Breast epithelium (tissue), 4 donors: ENCODE data around the gene ANKMY1. TPM values are rescaled to one million over a fixed set of nuclear protein-coding genes. Genes with fewer than 3 reads are reported as not detected.

Experiments used
- DNase-seq, 2 donors: peaks; one replicate each; pipeline ENCODE4 v3.0.0-alpha.2; 2019; ENCODE audit warnings: low spot score in 2 of 2
- H3K27ac ChIP-seq, 2 donors: fragments of 200-600 bp; sonication (generic) in 1 of 2; one replicate each; pipeline ENCODE4 v1.5.1; 2016 to 2019; ENCODE audit warnings: mild to moderate bottlenecking in 1 of 2
- H3K27me3 ChIP-seq, 2 donors: fragments of 200-600 bp; sonication (generic) in 1 of 2; one replicate each; pipeline versions ENCODE4 v1.5.1 to v1.6.0; 2017 to 2019; ENCODE audit warnings: control low read depth in 1 of 2, mild to moderate bottlenecking in 1 of 2
- H3K36me3 ChIP-seq: fragments of 200-600 bp; one replicate; pipeline ENCODE4 v1.5.1; 2019
- H3K4me1 ChIP-seq, 2 donors: fragments of 200-600 bp; sonication (generic); one replicate each; pipeline ENCODE4 v1.5.1; 2016 to 2019; ENCODE audit warnings: control low read depth in 1 of 2
- H3K4me3 ChIP-seq, 3 donors: fragments of 200-600 bp; sonication (generic); 1 replicate in 2 of 3; 2 replicates in 1 of 3; pipeline ENCODE4 v1.5.1; 2016 to 2019; ENCODE audit warnings: mild to moderate bottlenecking in 3 of 3, moderate library complexity in 2 of 3
- H3K9me3 ChIP-seq, 2 donors: fragments of 200-600 bp; sonication (generic) in 1 of 2; one replicate each; pipeline ENCODE4 v1.5.1; 2016 to 2019; ENCODE audit warnings: control low read depth in 1 of 2
- POLR2A ChIP-seq: fragments of 450-650 bp; IDR thresholded peaks from one replicate; pipeline ENCODE4 v1.6.1; 2016; ENCODE audit warnings: antibody characterized with exemption, mild to moderate bottlenecking, moderate library complexity
- POLR2AphosphoS5 ChIP-seq, 3 donors: sonication (generic); formaldehyde crosslinking; IDR thresholded peaks; one replicate each; pipeline ENCODE4 v1.6.1; 2017; ENCODE audit warnings: antibody characterized with exemption in 3 of 3
- intact Hi-C: fragments of 100-400 bp; cut with DNase I; formaldehyde crosslinking; loops from one replicate; pipeline ENCODE4 v1.15.1; 2023; ENCODE audit warnings: low total_unique reads
- total RNA-seq, 3 donors: library from RNA; depleted of rRNA; stranded (reverse); fragments of >200 nt; gene quantifications; one replicate each; pipeline ENCODE4 v1.1.0, GENCODE V29; 2016
- TF ChIP-seq, protein P1 (sequence below), 3 donors: fragments of 450-650 bp; IDR thresholded peaks; one replicate each; pipeline ENCODE4 v1.5.1; 2016 to 2017; ENCODE audit warnings: antibody characterized with exemption in 3 of 3, mild to moderate bottlenecking in 3 of 3, moderate library complexity in 3 of 3

ANKMY1 gene
- total RNA-seq, 3 donors from 2014 or later = 13.0 to 32.8 (median 19.0) TPM

DNA sequence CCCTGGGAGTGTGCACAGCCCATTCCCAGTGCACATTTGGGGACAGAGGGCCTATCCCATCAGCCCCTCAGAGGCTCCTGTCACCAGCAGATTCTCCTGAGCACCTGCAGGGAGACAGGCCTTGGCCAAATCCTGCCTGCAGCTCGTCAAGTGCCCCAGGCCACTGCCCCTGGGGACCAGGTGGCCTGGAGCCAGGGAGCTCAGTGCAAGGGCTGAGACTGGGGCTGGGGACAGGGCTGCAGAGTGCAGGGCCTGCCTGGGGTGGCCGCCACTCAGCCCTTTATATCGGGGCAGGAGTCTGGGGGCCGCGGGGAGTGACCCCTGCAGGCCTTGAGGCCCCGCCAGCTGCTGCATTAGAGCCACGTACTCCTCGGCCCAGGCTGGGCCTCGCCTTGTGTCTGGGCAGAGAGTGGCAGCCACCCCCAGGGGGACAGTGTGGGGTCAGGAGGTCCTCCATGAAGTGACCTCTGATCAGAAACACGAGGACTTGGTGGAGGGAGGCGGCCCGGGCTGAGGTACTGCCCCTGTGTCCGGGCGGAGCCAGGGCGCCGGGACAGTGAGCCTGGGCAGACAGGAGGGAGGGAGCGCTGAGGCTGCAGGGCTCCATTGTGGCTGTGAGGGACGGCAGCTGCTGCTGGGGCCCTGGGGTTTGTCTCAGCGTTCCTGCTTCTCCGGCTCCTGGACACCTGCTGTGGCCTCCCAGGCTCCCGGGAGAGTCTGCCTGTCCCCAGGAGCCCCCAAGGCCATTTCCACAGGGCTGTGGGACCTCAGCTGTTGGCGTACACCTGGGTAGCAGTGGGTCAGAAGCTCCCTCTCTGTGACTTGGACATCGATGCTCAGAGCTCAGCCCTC, 98.2 kb downstream of the ANKMY1 start:
- H3K4me1 ChIP-seq = peaks cover 5 to 13% of the 10 kb centered on the region in 2 donors
- DNase-seq = no peak
- no peak overlapping the region for H3K4me3 ChIP-seq
- TF ChIP-seq, protein P1, sequence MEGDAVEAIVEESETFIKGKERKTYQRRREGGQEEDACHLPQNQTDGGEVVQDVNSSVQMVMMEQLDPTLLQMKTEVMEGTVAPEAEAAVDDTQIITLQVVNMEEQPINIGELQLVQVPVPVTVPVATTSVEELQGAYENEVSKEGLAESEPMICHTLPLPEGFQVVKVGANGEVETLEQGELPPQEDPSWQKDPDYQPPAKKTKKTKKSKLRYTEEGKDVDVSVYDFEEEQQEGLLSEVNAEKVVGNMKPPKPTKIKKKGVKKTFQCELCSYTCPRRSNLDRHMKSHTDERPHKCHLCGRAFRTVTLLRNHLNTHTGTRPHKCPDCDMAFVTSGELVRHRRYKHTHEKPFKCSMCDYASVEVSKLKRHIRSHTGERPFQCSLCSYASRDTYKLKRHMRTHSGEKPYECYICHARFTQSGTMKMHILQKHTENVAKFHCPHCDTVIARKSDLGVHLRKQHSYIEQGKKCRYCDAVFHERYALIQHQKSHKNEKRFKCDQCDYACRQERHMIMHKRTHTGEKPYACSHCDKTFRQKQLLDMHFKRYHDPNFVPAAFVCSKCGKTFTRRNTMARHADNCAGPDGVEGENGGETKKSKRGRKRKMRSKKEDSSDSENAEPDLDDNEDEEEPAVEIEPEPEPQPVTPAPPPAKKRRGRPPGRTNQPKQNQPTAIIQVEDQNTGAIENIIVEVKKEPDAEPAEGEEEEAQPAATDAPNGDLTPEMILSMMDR (IDR thresholded peaks at IDR 0.05) = no peak
- no peak for TF ChIP-seq POLR2A
- no peak for TF ChIP-seq POLR2AphosphoS5 (IDR thresholded peaks at IDR 0.05)
- no peaks in the 10 kb centered on the region for H3K9me3 ChIP-seq
- H3K27ac ChIP-seq = no peak overlapping the region
- no peaks in the 10 kb centered on the region for H3K27me3 ChIP-seq
- intact Hi-C loops = no loop called here
- H3K36me3 ChIP-seq = no peaks in the 10 kb centered on the region

DNA sequence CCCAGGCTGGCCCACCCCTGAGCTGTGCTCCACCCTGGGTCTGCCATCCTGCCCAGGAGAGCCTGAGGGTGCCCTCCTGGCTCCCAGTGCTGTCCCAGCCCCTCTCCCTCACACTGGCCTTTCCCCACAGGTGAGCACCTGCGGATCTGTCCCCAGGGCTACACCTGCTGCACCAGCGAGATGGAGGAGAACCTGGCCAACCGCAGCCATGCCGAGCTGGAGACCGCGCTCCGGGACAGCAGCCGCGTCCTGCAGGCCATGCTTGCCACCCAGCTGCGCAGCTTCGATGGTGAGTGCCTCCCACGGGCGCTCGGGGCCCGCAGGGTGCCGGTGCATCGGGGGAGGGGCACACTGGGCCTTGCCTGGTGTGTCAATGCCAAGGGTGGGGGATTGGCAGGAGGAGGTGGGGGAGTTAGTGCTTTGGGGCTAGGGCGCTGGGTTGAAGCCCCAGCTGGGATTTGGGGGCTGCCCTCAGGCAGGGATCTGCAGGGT, 98.8 kb downstream of the ANKMY1 start:
- no peaks in the 10 kb centered on the region for H3K36me3 ChIP-seq
- intact Hi-C loops = no loop called here
- TF ChIP-seq POLR2A (no peak), POLR2AphosphoS5 (IDR thresholded peaks at IDR 0.05) (no peak)
- TF ChIP-seq, protein P1 (IDR thresholded peaks at IDR 0.05) = no peak

DNA sequence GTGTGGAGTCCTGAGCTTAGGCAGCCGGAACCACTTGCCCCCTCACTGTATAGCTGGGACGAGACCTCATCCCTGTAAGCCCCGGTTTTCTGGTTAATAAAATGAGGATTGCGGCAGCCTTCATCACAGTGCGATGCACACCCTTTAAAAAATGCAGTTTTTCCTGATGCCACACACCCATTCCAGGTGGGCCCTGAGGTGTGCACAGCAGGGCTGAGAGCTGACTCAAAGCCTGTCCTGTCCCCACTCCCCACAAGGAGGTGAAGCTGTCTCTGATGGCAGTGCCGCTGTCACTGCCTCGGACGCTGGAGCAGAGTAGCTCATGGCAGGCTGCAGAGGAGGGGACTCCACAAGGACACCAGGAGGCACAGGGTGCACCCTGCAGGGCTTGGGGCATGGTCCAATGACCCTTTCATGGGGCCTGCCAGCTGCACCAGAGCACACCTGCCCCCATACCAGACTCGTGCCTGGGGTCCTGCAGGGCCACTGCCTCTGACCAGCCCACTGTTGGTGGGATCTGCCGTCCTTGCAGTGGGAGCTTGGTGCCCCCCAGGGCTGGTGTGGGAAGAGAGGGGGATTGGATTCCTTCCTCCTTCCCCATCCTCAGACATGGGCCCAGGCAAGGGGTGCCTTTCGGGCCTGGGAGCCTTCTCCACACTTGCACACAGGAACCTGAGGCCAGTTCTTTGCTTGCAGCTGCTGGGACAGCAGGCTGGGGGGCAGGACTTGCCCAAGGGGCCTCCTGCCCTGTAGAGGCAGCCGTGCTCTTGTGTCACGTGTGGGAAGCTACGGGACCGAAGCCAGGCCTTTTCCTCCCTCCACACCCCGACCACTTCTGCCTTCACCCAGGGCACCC, 99.5 kb downstream of the ANKMY1 start:
- no peak for DNase-seq
- TF ChIP-seq POLR2A = no peak
- TF ChIP-seq POLR2AphosphoS5 (IDR thresholded peaks at IDR 0.05) = no peak
- peaks cover 0 to 3% of the 10 kb centered on the region in 2 donors for H3K27me3 ChIP-seq
- H3K4me1 ChIP-seq = peaks cover 5 to 13% of the 10 kb centered on the region in 2 donors
- intact Hi-C loops = no loop called here
- H3K4me3 ChIP-seq = no peak overlapping the region
- no peaks in the 10 kb centered on the region for H3K9me3 ChIP-seq
- no peaks in the 10 kb centered on the region for H3K36me3 ChIP-seq
- no peak overlapping the region for H3K27ac ChIP-seq

More for the DNA sequence above, 98.8 kb downstream of the ANKMY1 start:
- Histone ChIP-seq H3K4me3 (no peak overlapping the region), H3K4me1 (peaks cover 5 to 13% of the 10 kb centered on the region in 2 donors), H3K9me3 (no peaks in the 10 kb centered on the region), H3K27ac (no peak overlapping the region), H3K27me3 (no peaks in the 10 kb centered on the region)
- no peak for DNase-seq

DNA sequence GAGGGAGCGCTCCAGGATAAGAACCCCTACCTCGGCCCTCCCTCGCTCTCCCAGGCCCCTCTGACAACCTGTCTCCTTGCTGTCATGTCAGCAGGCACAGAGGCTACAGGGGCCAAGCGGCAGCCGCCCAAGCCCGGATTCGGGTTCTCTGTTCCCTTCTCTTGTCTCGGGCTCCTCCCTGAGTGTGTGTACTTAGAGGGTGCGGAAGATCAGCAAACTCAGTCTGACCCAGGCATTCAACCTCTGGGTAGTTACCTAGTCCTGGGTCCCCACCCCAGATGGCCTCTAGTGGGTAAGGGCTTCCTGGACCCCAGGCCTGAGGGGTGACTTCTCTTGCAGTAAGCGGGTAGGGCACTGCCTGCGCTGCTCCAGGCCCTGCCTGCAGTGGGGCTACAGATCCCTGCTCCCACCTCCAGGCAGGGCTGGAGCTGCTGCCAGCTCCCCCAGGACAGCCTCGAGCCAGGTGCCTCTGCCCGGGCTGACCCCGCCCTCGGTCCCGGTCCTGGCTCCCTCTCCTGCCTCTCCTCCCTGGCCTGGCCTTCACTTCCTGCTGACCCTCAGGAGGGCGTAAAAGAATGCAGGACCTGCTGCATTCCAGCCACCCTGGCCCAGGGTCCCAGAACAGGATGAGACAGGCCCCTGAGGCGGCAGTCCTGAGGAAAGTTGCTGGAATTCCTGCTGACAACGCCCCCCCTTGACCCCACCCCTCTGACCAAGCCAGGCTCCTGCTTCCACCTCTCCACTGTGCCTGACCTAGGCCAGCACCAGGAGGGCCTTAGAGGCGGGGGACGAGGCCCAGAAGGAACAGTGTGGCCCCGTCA, 100.4 kb downstream of the ANKMY1 start:
- H3K4me1 ChIP-seq = peaks cover 5 to 13% of the 10 kb centered on the region in 2 donors
- no peaks in the 10 kb centered on the region for H3K9me3 ChIP-seq
- H3K36me3 ChIP-seq = no peaks in the 10 kb centered on the region
- no peak overlapping the region for H3K4me3 ChIP-seq
- peaks cover 0 to 3% of the 10 kb centered on the region in 2 donors for H3K27me3 ChIP-seq
- no peak for DNase-seq
- peak overlapping the region in 1 of 2 donors; percentile 67 for H3K27ac ChIP-seq
- no peak for TF ChIP-seq POLR2AphosphoS5 (IDR thresholded peaks at IDR 0.05)
- intact Hi-C loops = no loop called here

DNA sequence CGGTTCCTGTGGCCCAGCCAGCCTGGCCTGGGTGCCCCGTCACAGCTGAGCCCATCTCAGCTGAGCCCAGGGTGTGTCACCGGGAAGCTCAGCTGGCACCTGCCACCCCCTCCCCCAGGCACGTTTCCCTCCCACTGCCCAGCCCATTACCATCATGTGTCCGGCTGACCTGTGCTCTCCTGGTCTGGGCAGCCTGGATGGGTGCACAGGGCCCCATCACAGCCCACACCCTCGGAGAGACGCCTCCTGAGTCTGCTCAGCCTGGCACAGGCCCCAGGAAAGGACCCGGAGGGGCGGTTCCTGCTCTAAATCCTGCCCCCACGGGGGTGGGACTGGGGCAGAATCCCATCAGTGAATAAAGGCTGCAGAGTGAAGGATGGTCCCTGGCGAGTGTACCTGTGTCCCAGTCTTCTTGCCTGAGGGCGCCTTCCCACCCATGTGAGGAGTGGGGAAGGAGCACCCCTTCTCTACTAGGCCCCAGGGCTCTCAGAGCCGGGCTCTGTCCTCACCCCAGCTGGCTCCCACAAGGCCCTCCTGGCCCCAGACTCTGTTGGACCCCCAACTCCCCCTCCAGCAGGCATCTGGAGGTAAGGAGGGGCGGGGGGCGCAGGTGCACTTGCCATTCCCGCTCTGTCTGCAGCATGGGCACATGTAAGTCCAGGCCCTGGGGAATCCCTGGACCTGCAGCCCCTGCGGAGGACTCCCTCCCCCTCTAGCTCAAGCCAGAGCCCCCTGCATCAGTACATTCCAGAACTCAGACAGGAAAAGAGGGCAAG, 101.2 kb downstream of the ANKMY1 start:
- Histone ChIP-seq H3K36me3 (no peaks in the 10 kb centered on the region), H3K4me1 (peaks cover 5 to 13% of the 10 kb centered on the region in 2 donors), H3K27ac (peak overlapping the region; percentile 40 to 67), H3K9me3 (no peaks in the 10 kb centered on the region), H3K4me3 (peak overlapping the region in 2 of 3 donors; percentile 41 to 67), H3K27me3 (peaks cover 0 to 3% of the 10 kb centered on the region in 2 donors)
- TF ChIP-seq POLR2A = no peak
- no peak for TF ChIP-seq POLR2AphosphoS5 (IDR thresholded peaks at IDR 0.05)
- TF ChIP-seq, protein P1 (IDR thresholded peaks at IDR 0.05) = no peak
- no peak for DNase-seq
- intact Hi-C loops = no loop called here
